ENCODE results near the gene MYH7.
"Not testable (repeated sequence)": the region's sequence is repeated elsewhere in the genome, so short reads cannot be mapped to it uniquely, and the experiment has no call there.

The MYH7 gene

DNA sequence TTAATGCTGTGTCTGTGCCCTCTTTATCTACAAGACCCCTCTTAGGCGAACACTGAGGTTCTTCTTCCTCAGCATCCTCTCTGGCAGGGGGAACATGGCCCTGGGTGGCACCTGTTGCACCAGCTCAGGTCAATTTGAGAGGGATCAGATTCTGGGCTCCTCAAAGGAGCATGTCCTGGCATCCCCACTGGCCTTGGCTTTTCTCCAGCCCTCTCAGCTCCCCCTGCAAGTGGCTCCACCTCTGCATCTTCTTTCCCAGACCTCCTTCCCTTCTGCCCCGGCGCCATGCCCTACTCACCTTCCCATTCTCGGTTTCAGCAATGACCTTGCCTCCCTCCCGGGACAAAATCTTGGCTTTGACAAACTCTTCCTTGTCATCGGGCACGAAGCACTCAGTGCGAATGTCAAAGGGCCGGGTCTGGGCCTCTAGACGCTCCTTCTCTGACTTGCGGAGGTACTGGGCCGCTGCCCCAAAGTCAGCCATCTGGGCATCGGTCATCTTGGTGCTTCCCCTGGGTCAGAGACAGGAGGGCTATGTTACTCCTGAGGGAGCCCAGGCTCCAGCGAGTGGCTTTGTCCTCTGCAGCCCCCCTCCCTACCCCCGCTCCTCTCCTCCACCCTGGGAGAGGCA is 28.6 kb downstream of the MYH7 start:
- DNase-seq (ENCODE audit: low read depth in 3 of 3) = no peak

DNA sequence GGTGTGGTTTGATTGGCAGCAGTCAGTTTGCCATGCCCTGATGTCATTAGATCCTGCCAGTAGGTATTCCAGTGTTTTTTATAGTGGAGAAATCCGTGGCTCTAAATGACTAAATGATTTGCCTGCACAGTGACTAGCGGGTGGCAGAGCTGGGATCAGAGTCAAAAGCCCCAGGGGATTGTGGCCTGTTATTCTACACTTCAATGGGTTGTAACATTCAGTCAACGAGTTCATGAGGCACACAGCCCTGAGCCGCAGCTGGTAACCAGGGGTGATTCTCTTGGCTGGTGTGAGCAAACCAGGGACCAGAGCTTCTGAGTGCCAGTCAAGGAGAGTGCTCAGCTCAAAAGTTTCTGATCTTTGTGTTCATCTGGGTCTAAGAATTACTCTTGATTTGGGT is 29.2 kb downstream of the MYH7 start:
- no peak for DNase-seq (ENCODE audit: low read depth in 3 of 3)

DNA sequence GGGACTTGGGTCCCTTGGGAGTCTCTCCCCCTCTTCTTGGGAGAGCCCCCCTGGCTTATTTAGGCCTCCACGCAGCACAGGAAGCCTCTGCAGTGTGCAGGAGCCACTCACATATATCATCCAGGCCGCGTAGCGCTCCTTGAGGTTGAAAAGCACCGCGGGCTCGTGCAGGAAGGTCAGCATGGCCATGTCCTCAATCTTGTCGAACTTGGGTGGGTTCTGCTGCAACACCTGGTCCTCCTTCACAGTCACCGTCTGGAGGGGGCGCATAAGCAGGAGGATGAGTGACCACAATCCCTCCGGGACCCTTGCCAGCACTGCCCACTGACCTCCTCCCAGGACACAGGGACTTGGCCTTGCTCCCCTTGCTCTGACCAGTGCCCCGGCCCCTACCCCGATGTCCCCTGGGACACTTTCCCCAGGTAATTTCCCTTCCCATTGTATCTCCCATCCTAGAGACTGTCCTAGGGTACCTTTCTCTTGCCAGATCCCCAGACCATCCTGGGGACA is 29.9 kb downstream of the MYH7 start:
- no peak for DNase-seq (ENCODE audit: low read depth in 3 of 3)

DNA sequence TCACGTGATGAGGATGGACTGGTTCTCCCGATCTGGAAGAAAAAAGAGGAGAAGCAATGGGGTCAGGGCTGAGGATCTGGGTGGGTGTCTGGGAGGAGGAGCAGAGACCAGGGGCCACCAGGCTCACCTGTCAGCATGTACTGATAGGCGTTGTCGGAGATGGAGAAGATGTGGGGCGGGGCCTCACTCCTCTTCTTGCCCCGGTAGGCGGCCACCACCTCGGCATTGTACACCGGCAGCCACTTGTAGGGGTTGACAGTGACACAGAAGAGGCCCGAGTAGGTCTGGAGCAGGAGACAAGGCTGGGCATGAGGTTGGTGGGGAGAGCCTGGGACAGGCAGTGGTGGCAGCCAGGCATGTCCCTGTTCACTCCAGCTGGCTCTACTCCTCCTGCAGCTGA is 30.4 kb downstream of the MYH7 start:
- no peak for DNase-seq (ENCODE audit: low read depth in 3 of 3)

DNA sequence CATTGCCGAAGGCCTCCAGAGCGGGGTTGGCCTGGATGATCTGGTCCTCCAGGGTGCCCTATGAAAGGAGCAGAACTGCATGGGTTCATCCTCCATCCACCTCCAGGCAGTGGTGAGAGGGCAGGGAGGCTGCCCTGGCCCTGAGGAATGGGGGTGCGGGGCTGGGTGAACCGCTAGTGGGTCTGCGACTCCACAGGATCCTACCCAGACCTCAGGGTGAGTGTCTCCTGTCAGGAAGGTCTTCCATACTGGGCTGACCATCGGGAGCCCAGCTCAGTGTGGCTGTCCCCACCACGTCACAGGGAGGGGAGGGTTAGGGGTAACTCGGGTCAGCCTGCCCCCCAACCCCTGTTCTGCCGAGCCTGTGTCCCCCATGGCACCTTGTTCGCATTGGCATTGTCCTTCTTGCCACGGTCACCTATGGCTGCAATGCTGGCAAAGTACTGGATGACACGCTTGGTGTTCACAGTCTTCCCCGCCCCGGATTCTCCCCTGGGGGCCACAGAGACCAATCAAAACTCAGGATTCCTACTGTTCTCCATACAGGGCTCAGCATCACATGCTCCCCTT is 31.0 kb downstream of the MYH7 start:
- DNase-seq (ENCODE audit: low read depth in 3 of 3) = no peak

DNA sequence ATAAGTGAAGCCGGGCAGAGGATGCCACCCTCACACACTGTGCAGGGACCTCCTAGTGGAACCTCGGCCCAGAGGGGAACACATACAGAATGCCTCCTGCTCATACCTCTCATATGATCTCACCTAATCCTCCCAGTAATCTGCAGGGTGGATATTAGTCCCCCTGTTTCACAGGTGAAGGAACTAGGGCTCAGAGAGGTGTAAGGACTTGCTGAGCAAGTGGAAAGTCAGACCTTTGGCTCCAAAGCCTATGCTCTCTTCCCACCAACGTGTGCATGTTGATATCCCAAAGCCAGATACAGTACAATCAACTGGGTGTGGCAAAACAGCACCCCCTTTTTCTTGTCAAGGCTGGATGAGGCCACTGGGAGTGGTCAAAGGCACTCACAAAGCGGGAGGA is 31.6 kb downstream of the MYH7 start:
- no peak for DNase-seq (ENCODE audit: low read depth in 3 of 3)

DNA sequence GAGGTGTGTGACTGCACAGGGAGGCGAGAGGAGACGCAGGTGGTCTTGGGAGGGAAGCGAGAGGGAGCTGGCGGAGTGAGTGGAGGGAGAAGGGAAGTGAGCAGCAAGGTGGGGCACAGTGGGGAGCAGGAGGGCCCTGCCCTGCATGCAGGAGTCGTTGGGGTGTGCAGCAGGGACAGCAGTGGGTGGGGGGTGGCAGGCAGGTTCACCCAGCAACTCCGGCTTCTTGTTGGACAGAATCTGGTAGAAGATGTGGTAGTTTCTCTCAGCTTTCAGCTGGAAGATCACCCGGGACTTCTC is 32.4 kb downstream of the MYH7 start:
- DNase-seq (ENCODE audit: low read depth in 3 of 3) = no peak

DNA sequence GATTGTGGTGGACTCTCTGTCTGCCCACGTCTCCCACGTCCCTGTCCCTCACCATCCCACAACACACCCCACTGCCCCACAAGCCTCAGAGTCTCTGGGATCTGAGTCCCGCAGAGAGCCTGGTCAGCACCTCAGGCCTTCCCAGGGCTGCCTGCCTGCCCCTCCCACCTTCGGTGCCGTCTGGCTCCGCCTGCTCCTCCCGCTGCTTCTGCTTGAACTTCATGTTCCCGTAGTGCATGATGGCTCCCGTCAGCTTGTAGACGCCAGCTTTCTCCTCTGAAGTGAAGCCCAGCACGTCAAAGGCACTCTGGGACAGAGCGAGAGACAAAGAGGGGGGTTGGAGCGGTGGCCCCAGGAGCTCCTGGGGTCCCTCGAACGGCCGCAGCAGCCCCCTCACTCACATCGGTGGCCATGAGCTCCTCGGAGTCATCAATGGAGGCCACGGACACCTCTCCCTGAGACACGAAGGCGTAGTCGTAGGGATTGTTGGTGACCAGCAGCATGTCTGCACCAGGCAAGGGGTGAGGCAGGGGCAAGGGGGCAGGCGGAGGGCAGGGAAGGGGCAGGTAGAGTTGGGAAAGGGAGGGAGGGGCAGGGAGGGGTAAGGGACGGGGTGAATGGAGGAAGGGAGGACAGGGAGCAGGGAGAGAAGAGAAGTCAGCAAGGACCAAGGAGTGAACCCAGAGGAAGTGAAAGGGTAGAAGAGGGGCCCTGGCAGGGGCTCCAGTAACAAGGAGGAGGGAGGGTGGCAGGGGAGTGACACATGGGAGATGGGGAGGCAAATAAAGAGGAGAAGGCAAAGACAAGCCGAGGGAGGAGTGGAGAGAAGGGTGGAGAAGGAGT is 32.9 kb downstream of the MYH7 start:
- DNase-seq (ENCODE audit: low read depth in 3 of 3) = no peak

DNA sequence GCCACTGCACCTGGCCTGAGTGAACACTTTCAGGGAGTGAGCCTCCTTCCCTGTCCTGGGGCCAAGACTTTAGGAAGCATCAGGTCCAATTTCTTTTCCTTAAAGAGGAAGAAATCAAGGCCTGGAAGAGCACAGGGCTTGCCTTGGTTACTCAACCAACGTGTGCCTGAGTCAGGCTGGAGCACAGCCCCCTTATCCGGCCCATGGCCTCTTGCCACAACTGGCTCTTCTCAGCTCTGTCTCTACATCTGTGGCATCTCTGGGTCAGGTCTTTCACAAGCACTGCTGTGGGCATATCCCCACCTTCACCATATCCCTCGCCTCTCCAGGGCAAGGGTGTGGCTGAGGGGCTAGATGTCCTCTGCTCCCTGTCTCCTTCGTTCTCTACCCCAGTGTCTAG is 34.2 kb downstream of the MYH7 start:
- no peak for DNase-seq (ENCODE audit: low read depth in 3 of 3)

DNA sequence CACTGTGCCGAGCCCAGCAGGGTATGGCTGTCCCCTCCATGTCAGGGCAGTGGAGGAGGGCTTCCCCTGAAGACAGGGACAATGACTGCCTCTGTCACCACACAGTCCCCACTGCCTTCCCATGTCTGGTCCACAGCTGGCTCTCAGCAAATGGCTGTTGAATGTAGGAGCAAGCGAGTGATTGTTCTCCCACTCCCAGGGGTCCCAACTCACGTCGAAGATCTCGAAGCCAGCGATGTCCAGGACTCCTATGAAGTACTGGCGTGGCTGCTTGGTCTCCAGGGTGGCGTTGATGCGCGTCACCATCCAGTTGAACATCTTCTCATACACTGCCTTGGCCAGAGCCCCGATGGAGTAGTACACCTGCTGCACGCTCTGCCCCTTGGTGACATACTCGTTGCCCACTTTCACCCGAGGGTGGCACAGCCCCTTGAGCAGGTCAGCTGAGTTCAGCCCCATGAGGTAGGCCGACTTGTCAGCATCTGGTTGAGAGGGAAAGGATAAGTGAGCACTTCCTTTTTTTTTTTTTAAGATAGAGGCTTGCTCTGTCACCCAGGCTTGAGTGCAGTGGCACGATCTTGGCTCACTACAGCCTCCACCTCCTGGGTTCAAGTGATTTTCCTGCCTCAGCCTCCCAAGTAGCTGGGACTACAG is 34.8 kb downstream of the MYH7 start:
- not testable (repeated sequence) for DNase-seq (ENCODE audit: low read depth in 3 of 3)

DNA sequence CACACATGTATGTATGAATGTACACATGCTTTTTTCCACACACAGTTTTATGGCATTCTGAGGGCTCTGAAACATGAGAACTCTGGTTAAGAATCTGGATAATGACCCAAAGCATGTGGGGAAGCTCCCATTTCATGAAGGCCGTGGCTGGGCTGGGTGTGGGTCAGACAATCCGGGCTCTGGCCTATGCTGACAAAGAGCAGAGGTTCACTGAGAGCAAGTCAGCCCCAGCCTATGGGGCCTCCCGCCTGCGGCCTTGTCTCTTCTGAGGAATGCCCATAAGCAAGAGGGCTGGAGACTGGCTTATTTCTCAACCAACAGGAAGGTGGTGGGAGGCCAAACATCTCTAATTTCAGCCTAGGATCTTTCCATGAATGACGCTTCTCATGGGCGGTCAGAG is 35.9 kb downstream of the MYH7 start:
- DNase-seq (ENCODE audit: low read depth in 3 of 3) = no peak

DNA sequence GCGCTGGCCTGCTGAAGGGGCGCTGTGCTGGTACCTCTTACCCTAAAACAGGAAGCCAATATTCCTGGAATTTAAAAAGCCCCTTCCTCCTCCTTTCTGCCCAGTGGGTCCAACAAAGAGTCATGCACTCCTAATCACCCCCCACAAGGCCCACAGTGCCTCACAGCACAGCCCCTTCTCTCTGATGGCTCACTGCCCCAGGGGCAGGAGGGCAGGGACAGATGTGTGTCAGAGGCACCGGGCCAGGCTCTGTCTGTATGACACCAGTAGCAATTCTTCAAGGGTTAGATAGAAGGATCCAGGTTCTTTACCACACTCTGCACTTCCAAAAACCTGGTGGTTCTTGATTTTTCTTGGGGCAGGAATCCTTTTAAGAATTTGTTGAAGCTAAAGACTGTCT is 36.3 kb downstream of the MYH7 start:
- no peak for DNase-seq (ENCODE audit: low read depth in 3 of 3)

DNA sequence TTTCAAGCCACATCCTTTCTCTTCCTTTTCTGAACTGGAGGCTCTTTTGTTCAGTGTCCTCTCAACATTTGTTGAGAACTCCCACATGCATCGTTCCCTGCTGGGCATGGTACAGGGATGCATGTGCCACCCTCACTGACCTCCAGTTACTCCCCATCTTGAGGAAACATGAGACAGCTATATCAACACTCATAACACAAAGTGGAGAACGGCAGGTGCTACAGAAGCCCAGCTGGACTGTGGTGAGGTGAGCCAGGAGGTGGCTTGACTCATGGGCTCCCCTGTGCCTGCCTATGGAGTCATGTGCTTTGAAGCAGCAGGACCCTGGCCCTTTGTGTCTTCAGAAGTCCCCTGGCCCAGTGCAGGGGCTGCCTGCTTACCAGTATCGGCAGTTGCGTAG is 37.1 kb downstream of the MYH7 start:
- no peak for DNase-seq (ENCODE audit: low read depth in 3 of 3)

DNA sequence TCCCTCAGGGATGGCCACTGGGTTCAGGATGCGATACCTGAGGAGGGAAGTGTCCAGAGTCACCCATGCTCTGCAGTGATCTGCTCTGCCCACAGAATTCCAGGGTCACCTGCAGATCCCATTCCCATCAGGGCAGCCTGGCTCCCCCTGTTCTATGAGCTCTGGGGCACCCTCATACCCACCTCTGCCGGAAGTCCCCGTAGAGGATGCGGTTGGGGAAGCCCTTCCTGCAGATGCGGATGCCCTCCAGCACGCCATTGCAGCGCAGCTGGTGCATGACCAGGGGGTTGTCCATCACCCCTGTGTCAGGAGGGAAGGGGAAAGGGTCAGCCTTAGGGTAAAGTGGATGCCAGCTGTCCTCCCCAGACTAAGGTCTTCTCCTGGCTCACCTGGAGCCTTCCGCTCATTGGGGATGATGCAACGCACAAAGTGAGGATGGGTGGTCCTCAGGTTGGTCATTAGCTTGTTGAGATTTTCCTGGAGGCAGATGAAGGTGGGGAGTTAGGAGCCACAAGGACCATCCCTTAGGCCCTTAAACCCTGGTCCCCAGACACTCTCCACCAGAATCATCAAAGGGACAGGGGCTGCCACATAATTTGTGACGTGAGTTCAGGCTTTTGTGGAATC is 38.6 kb downstream of the MYH7 start:
- DNase-seq (ENCODE audit: low read depth in 3 of 3) = no peak

DNA sequence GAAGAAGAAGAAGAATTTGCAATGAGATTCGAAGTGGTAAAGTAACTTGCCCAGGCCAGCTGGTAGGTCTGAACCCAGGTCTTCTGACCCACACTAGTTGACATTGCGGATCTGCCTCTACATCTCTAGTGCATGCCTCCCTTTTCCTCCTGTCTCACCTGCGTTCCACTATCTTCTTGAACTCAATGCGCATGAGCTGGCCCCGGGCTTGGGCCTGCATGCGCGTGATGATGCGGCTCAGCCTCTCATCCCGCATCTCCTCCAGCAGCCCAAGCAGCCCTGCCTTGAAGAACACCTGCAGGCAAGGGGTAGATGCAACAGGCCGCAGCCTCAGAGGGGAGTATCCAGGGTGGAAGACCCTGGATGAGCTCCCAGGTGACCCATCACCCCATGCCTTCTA is 39.3 kb downstream of the MYH7 start:
- no peak for DNase-seq (ENCODE audit: low read depth in 3 of 3)

DNA sequence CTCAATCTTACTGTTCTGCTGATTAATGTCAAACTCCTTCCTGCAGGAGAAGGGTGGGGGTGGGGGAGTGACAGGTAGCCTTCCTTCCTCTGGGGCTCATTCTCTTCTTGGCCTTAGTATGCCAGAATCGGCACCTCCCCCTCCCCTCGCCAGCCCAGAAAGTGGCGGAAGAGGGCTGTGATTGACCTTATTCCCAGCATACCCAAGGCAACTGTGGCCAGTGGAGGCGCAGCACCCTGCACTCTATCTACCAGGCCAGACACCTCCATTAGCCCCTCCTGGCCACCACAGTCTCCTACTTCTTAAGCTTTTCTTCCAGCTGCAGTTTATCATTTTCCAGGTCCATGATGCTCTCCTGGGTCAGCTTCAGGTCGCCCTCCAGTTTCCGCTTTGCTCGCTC is 42.8 kb downstream of the MYH7 start:
- no peak for DNase-seq (ENCODE audit: low read depth in 3 of 3)

DNA sequence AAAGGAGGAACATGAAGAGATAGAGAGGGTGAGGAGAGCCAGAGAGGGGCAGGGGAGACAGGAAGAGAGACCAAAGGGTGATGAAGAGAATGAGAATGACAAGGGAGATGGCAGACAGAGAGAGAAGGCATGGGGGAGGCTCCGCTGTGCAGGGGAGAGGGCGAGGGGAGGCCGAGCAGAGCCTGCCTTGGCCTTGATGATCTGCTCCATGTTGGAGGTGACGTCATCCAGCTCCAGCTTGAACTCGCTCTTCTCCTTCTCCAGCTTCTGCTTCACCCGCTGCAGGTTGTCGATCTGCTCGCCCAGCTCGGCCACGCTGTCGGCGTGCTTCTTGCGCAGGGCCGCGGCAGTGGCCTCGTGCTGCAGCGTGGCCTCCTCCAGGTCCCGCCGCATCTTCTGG is 45.6 kb downstream of the MYH7 start:
- not testable (repeated sequence) for DNase-seq (ENCODE audit: low read depth in 3 of 3)

DNA sequence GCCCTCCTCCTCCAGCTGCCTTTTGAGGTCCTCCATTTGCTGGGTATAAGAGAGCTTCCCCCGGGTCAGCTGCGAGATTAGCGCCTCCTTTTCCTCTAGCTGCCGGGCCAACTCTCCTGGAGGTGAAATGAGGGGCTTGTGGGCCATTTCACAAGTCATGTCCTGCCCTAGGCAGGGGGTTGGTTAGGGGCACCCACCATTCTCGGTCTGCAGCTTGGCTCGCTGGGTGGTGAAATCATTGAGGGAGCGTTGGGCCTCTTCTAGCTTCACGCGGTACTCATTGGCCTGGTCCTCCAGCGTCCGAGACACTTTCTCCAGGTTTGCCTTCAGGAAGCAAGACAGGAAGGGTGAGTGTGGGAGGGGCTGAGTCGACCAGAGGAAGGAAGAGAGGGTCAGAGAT is 46.1 kb downstream of the MYH7 start:
- no peak for DNase-seq (ENCODE audit: low read depth in 3 of 3)

DNA sequence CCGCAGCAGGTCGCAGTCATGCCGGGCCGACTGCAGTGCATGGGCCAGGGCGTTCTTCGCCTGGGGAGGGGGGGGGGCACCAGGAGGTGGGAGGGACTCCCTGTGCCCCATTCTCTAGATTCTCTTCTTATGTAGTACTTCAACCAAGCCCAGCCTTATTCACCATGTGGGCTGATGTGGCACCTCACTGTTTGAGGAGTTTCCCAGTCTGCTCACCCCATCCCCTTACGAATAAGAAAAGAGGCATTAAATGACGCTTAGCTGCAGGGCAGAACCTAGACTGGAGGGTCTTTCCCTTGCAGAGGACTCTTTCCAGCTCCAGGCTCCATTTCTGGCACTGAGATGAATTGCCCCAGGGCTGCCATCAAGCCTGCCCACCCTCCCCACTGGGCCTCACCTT is 46.5 kb downstream of the MYH7 start:
- DNase-seq (ENCODE audit: low read depth in 3 of 3) = no peak

DNA sequence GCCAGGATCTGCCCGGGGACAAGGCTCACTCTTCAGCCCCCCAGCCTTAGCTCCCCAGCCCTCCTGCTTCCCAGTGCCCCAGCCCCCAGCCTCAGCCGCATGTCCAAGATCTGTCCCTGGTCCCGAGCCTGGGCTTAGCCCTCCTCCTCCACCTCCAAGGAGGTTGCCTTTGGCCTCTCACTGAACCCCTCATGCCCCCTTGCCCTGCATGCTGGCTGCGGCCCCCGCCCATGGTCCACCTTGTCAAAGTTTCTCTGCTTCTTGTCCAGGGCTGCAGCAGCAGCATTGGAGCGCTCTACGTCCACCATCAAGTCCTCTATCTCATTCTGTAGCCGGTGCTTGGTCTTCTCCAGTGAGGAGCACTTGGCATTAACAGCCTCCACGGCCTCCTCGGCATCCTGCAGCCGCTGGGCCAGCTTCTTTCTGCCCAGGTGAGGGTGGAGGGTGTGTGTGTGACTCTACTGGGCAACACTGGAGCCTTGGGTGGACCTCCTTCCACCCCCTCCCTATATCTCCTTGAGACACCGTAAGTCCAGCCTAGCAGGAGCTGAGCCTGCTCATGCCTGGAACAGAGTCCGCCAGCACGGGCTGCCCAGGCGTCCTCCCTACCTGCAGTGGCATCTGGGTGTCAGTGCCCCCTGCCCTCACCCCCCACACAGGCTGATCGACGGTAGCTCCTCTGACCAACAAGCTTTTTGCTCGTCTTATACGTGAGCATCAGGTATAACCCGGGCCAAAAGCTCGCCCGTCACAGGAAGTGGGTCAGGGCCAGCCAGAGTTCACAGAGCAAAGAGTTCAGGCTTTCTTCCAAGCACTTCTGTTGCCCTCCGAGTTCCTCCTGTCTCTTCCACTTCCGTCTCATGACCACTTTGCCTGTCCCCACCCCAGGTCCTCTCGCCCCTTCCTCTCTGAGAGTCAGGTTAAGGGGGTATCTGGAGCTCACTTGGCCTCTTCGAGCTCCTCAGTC is 47.3 kb downstream of the MYH7 start:
- no peak for DNase-seq (ENCODE audit: low read depth in 3 of 3)

DNA sequence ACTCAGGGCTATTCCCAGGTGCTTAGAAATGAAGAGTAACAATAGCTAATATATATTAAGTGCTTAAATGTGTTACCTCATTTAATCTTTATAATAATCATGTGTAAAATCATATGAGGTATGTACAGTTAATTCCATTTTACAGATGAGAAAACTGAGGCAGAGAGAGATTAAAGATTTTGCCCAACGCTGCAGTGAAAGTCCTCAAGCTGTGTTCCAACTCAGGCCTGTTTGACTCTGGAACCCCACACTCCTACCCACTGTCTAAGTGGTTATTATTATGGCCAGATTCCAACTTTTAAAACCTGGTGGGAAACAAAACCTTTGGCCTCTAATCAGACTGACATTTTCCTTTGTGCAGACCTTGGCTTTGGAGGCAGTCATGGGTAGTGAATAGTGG is 48.5 kb downstream of the MYH7 start:
- DNase-seq (ENCODE audit: low read depth in 3 of 3) = no peak

Measured in stimulated activated CD4-positive, alpha-beta T cell treated with anti-CD3 and anti-CD28 coated beads, TNF-alpha, amount 100 ng/mL, for 24 hours (primary cell).